CD14-positive monocyte (primary cell): ENCODE data around the gene ZNF608. TPM values are rescaled to one million over a fixed set of nuclear protein-coding genes. Genes with fewer than 3 reads are reported as not detected.

Experiments used
- DNase-seq, 3 donors: peaks; one replicate each; pipeline ENCODE4 v3.0.0-alpha.2; 2011 to 2022
- H2AFZ ChIP-seq: 2 replicates; pipeline ENCODE4 v1.6.0; 2012; ENCODE audit warnings: mild to moderate bottlenecking, low read depth, low read length, inconsistent platforms; ENCODE audit not compliant: insufficient read depth, poor library complexity, severe bottlenecking
- H3K27ac ChIP-seq, 2 donors: 1 replicate in 1 of 2; 2 replicates in 1 of 2; pipeline ENCODE4 v1.5.1; 2012 to 2013; ENCODE audit warnings: low read length in 2 of 2, control low read depth in 1 of 2, inconsistent platforms in 1 of 2, low read depth in 1 of 2, mild to moderate bottlenecking in 1 of 2
- H3K27me3 ChIP-seq, 2 donors: one replicate each; pipeline versions ENCODE4 v1.6.0 to v1.6.1; 2011 to 2013; ENCODE audit warnings: low read length in 2 of 2; ENCODE audit not compliant: control insufficient read depth in 2 of 2, insufficient read depth in 2 of 2
- H3K36me3 ChIP-seq, 2 donors: replicated peaks in 1 of 2; 1 replicate in 1 of 2; 2 replicates in 1 of 2; pipeline versions ENCODE4 v1.5.1 to v1.6.1; 2012 to 2013; ENCODE audit warnings: low read length in 2 of 2, control low read depth in 1 of 2, inconsistent platforms in 1 of 2, mild to moderate bottlenecking in 1 of 2; ENCODE audit not compliant: insufficient read depth in 2 of 2, control insufficient read depth in 1 of 2
- H3K4me1 ChIP-seq, 2 donors: 1 replicate in 1 of 2; 2 replicates in 1 of 2; pipeline versions ENCODE4 v1.5.1 to v1.6.1; 2012 to 2013; ENCODE audit warnings: low read length in 2 of 2, control low read depth in 1 of 2, inconsistent platforms in 1 of 2, mild to moderate bottlenecking in 1 of 2, moderate library complexity in 1 of 2; ENCODE audit not compliant: insufficient read depth in 2 of 2, control insufficient read depth in 1 of 2
- H3K4me2 ChIP-seq: replicated peaks from 2 replicates; pipeline ENCODE3; 2012; ENCODE audit warnings: low read length, moderate library complexity, mild to moderate bottlenecking; ENCODE audit not compliant: poor library complexity, severe bottlenecking; ENCODE audit errors: extremely low read depth
- H3K4me3 ChIP-seq, 3 experiments: fragments of 200-600 bp in 1 of 3; sonication (generic) in 1 of 3; replicated peaks in 1 of 3; 1 replicate in 2 of 3; 2 replicates in 1 of 3; pipeline ENCODE4 v1.5.1; 2011 to 2013; ENCODE audit warnings: low read length in 3 of 3, mild to moderate bottlenecking in 3 of 3, control low read depth in 2 of 3, low read depth in 2 of 3, inconsistent platforms in 1 of 3, moderate library complexity in 1 of 3
- H3K79me2 ChIP-seq: 2 replicates; pipeline ENCODE4 v1.6.0; 2012; ENCODE audit warnings: mild to moderate bottlenecking, control low read depth, inconsistent platforms, low read length, moderate library complexity; ENCODE audit not compliant: insufficient read depth
- H3K9ac ChIP-seq: 2 replicates; pipeline ENCODE4 v1.6.0; 2017; ENCODE audit warnings: low read length, mild to moderate bottlenecking; ENCODE audit not compliant: insufficient read depth, poor library complexity, severe bottlenecking
- H3K9me3 ChIP-seq, 2 donors: replicated peaks in 1 of 2; 1 replicate in 1 of 2; 2 replicates in 1 of 2; pipeline versions ENCODE4 v1.5.1 to v1.6.1; 2012 to 2013; ENCODE audit warnings: low read length in 2 of 2, control low read depth in 1 of 2; ENCODE audit not compliant: control insufficient read depth in 1 of 2, insufficient read depth in 1 of 2
- H4K20me1 ChIP-seq: 2 replicates; pipeline ENCODE4 v1.6.0; 2012; ENCODE audit warnings: mild to moderate bottlenecking, low read length, control low read depth, moderate library complexity; ENCODE audit not compliant: insufficient read depth
- H3K27ac Mint-ChIP-seq, 7 donors: one replicate each; pipeline ENCODE4 v1.8.0; 2020; ENCODE audit warnings: mild to moderate bottlenecking in 7 of 7, mixed read lengths in 7 of 7, moderate library complexity in 6 of 7, inconsistent platforms in 2 of 7
- H3K27me3 Mint-ChIP-seq, 3 donors: one replicate each; pipeline ENCODE4 v1.8.0; 2021 to 2022; ENCODE audit warnings: low read depth in 3 of 3, mild to moderate bottlenecking in 3 of 3, mixed read lengths in 3 of 3, moderate library complexity in 3 of 3, inconsistent platforms in 1 of 3
- H3K36me3 Mint-ChIP-seq, 2 donors: one replicate each; pipeline ENCODE4 v1.8.0; 2020; ENCODE audit warnings: mixed read lengths in 2 of 2, inconsistent platforms in 1 of 2, mild to moderate bottlenecking in 1 of 2
- H3K4me1 Mint-ChIP-seq: one replicate; pipeline ENCODE4 v1.8.0; 2020; ENCODE audit warnings: mild to moderate bottlenecking, mixed read lengths
- H3K4me3 Mint-ChIP-seq, 2 donors: one replicate each; pipeline ENCODE4 v1.8.0; 2020; ENCODE audit warnings: mild to moderate bottlenecking in 2 of 2, mixed read lengths in 2 of 2, moderate library complexity in 1 of 2
- H3K9me3 Mint-ChIP-seq, 7 donors: one replicate each; pipeline ENCODE4 v1.8.0; 2020 to 2022; ENCODE audit warnings: mixed read lengths in 7 of 7, mild to moderate bottlenecking in 6 of 7, moderate library complexity in 6 of 7, inconsistent platforms in 2 of 7
- WGBS: methylation state at CpG from one replicate; pipeline ENCODE4 v1.1.5; 2013; ENCODE audit warnings: missing lambda C conversion rate; ENCODE audit not compliant: insufficient coverage; 5-methylcytosine and 5-hydroxymethylcytosine counted together
- intact Hi-C, 2 donors: fragments of 100-400 bp; cut with micrococcal nuclease; formaldehyde crosslinking; loops; one replicate each; pipeline versions ENCODE4 v1.15.0 to v1.15.1; 2023
- polyA plus RNA-seq, 3 donors: library from polyadenylated mRNA; depleted of rRNA in 1 of 3; unstranded in 2 of 3; stranded (reverse) in 1 of 3; fragments of 300-500 nt in 2 of 3; fragments of >200 nt in 1 of 3; fragmentation: Illumina TruSeq in 2 of 3; gene quantifications; 1 replicate in 2 of 3; 2 replicates in 1 of 3; pipeline ENCODE4 v1.2.3, GENCODE V29; 2012 to 2021
- TF ChIP-seq, protein P1 (sequence below): fragments of 200-600 bp; IDR thresholded peaks from one replicate; pipeline ENCODE4 v1.8.0; 2022; ENCODE audit warnings: antibody characterized with exemption, mild to moderate bottlenecking

Gene ZNF608
- polyA plus RNA-seq, 3 donors = 0.05 TPM; not detected in 2

GRCh38 chr5:124729720-124730359 is 16.6 kb downstream of the ZNF608 start:
- Histone ChIP-seq H3K4me1 (peaks cover 0 to under 1% of the 10 kb centered on the region in 2 donors), H3K9me3 (no peaks in the 10 kb centered on the region), H3K9ac (no peak overlapping the region), H3K4me2 (no peak overlapping the region), H3K27ac (no peak overlapping the region), H3K79me2 (no peaks in the 10 kb centered on the region), H2AFZ (no peak overlapping the region), H3K4me3 (no peak overlapping the region), H3K27me3 (peaks cover 0 to 2% of the 10 kb centered on the region in 2 donors), H3K36me3 (no peaks in the 10 kb centered on the region), H4K20me1 (no peaks in the 10 kb centered on the region)
- Mint-ChIP-seq H3K9me3 (peaks cover 0 to 2% (median 0%) of the 10 kb centered on the region in 7 donors), H3K36me3 (no peaks in the 10 kb centered on the region), H3K27me3 (peaks cover under 1 to 6% (median 3%) of the 10 kb centered on the region in 3 donors), H3K27ac (no peak overlapping the region), H3K4me3 (no peak overlapping the region), H3K4me1 (peaks cover under 1% of the 10 kb centered on the region)
- intact Hi-C loops = no loop called here
- DNase-seq = no peak
- 83% methylated on average over 1 of the region's 1 CpG for WGBS
- TF ChIP-seq, protein P1, sequence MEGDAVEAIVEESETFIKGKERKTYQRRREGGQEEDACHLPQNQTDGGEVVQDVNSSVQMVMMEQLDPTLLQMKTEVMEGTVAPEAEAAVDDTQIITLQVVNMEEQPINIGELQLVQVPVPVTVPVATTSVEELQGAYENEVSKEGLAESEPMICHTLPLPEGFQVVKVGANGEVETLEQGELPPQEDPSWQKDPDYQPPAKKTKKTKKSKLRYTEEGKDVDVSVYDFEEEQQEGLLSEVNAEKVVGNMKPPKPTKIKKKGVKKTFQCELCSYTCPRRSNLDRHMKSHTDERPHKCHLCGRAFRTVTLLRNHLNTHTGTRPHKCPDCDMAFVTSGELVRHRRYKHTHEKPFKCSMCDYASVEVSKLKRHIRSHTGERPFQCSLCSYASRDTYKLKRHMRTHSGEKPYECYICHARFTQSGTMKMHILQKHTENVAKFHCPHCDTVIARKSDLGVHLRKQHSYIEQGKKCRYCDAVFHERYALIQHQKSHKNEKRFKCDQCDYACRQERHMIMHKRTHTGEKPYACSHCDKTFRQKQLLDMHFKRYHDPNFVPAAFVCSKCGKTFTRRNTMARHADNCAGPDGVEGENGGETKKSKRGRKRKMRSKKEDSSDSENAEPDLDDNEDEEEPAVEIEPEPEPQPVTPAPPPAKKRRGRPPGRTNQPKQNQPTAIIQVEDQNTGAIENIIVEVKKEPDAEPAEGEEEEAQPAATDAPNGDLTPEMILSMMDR = no peak

DNA sequence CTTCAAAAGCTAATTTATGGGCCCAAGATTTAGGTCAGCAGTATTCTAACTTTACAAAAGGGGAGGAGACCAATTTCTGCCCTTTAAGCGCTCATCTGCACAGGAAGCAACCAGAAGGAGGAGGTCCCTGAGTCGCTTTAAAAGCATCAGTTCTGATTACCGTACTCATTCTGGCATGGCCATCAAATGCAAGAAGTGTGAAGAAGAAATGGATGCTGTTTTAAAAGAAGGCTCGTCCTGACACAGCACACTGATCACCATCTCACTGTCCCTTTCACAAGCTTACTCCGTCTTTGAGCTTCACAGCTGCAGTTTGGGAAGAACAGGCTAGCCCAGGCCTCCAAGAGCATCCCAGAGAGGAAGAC is 17.5 kb downstream of the ZNF608 start:
- H3K36me3 Mint-ChIP-seq = no peaks in the 10 kb centered on the region
- H3K27me3 Mint-ChIP-seq = peaks cover 0 to 4% (median 2%) of the 10 kb centered on the region in 3 donors
- H2AFZ ChIP-seq = no peak overlapping the region
- H3K4me3 Mint-ChIP-seq = no peak overlapping the region
- no peaks in the 10 kb centered on the region for H3K4me1 Mint-ChIP-seq
- intact Hi-C loops = no loop called here
- no peak overlapping the region for H3K9ac ChIP-seq
- no peak overlapping the region for H3K4me3 ChIP-seq
- no peaks in the 10 kb centered on the region for H3K36me3 ChIP-seq
- TF ChIP-seq, protein P1 = no peak
- no CpG with 5 or more reads among the region's 5 CpGs for WGBS
- no peak overlapping the region for H3K27ac ChIP-seq
- H3K4me1 ChIP-seq = no peaks in the 10 kb centered on the region
- H3K9me3 ChIP-seq = no peaks in the 10 kb centered on the region
- peaks cover 0 to under 1% of the 10 kb centered on the region in 2 donors for H3K27me3 ChIP-seq
- H4K20me1 ChIP-seq = no peaks in the 10 kb centered on the region
- H3K4me2 ChIP-seq = no peak overlapping the region
- H3K79me2 ChIP-seq = no peaks in the 10 kb centered on the region
- DNase-seq = no peak
- peaks cover 0 to 2% (median 0%) of the 10 kb centered on the region in 7 donors for H3K9me3 Mint-ChIP-seq
- no peak overlapping the region for H3K27ac Mint-ChIP-seq
